Activated effector memory CD4-positive, alpha-beta T cell treated with Interleukin-2 at 50 U/mL for 16 hours (primary cell): ENCODE measurements around the gene SAMD10.
"Not testable (repeated sequence)": the region's sequence is repeated elsewhere in the genome, so short reads cannot be mapped to it uniquely, and the experiment has no call there.

Source experiments
- DNase-seq: peaks from one replicate; pipeline ENCODE4 v3.0.0-alpha.2; 2020

The SAMD10 gene

GRCh38 chr20:63939061-63939935, 40.1 kb downstream of the SAMD10 start:
- DNase-seq = no peak

- no peak for DNase-seq
Observed at GRCh38 chr20:63937596-63937995, 41.8 kb downstream of the SAMD10 start.

GRCh38 chr20:63935447-63935846, 44.0 kb downstream of the SAMD10 start:
- no peak for DNase-seq

GRCh38 chr20:63934271-63935068, 45.0 kb downstream of the SAMD10 start:
- no peak for DNase-seq

- DNase-seq = no peak
Observed at GRCh38 chr20:63933646-63934045, 45.8 kb downstream of the SAMD10 start.

- DNase-seq = no peak
Observed at GRCh38 chr20:63932606-63933160, 46.8 kb downstream of the SAMD10 start.

GRCh38 chr20:63931735-63932134, 47.7 kb downstream of the SAMD10 start:
- no peak for DNase-seq

GRCh38 chr20:63930971-63931553, 48.4 kb downstream of the SAMD10 start:
- no peak for DNase-seq

- DNase-seq = not testable (repeated sequence)
Observed at GRCh38 chr20:63929473-63929883, 50.0 kb downstream of the SAMD10 start.

- no peak for DNase-seq
Observed at GRCh38 chr20:63929071-63929470, 50.4 kb downstream of the SAMD10 start.

GRCh38 chr20:63926298-63926697, 53.1 kb downstream of the SAMD10 start:
- no peak for DNase-seq

GRCh38 chr20:63924241-63924640, 55.2 kb downstream of the SAMD10 start:
- no peak for DNase-seq
